Activated CD8-positive, alpha-beta memory T cell treated with anti-CD3 and anti-CD28 coated beads, Interleukin-2, amount 50 U/mL, for 1 hour (primary cell): ENCODE results near the gene NFATC2IP.
A peak's percentile ranks its signal among the peaks of the same experiment; 100 is the strongest.
"Not testable (repeated sequence)": the region's sequence is repeated elsewhere in the genome, so short reads cannot be mapped to it uniquely, and the experiment has no call there.

Experiments
- DNase-seq: peaks from one replicate; pipeline ENCODE4 v3.0.0-alpha.2; 2020; ENCODE audit errors: extremely low read depth

The NFATC2IP gene

GRCh38 chr16:28998837-28999236 is 48.1 kb downstream of the NFATC2IP start:
- DNase-seq = no peak

GRCh38 chr16:28999577-28999976 is 48.8 kb downstream of the NFATC2IP start:
- DNase-seq = no peak

DNA sequence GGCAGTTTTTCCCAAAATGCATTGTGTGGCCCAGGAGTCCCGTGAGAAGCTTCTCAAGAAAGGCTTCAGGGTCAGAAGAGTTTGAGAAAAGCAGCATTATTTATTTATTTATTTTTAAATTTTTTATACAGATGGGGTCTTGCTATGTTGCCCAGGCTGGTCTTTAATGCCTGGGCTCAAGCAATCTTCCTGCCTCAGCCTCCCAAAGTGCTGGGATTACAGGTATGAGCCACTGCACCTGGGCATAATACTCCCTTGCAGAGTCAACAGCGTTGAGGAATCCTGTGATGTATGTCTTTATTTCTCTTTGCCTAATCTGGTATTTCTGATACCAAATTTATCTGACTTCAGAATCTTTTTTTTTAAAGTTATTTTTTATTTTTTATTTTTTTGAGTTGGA is 49.3 kb downstream of the NFATC2IP start:
- DNase-seq = no peak

DNA sequence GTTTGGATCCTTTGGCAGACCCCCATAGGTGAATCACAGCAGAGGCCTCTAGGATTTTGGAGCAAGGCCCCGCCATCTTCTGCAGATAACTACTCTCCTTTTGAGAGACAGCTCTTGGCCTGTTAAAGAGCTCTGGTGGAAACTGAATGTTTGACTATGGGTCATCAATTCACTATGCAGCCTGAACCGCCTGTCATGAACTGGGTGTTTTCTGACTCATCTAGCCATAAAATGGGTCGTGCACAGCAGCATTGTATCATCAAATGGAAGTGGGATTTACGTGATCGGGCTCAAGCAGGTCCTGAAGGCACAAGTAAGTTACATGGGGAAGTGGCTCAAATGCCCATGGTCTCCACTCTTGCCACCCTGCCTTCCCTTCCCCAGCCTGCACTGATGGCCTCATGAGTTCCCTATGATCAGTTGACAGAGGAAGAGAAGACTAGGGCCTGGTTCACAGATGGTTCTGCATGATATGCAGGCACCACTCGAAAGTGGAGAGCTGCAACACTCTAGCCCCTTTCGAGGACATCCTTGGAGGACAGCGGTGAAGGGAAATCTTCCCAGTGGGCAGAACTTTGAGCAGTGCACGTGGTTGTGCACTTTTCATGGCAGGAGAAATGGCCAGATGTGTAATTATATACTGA is 53.9 kb downstream of the NFATC2IP start:
- DNase-seq = not testable (repeated sequence)

DNA sequence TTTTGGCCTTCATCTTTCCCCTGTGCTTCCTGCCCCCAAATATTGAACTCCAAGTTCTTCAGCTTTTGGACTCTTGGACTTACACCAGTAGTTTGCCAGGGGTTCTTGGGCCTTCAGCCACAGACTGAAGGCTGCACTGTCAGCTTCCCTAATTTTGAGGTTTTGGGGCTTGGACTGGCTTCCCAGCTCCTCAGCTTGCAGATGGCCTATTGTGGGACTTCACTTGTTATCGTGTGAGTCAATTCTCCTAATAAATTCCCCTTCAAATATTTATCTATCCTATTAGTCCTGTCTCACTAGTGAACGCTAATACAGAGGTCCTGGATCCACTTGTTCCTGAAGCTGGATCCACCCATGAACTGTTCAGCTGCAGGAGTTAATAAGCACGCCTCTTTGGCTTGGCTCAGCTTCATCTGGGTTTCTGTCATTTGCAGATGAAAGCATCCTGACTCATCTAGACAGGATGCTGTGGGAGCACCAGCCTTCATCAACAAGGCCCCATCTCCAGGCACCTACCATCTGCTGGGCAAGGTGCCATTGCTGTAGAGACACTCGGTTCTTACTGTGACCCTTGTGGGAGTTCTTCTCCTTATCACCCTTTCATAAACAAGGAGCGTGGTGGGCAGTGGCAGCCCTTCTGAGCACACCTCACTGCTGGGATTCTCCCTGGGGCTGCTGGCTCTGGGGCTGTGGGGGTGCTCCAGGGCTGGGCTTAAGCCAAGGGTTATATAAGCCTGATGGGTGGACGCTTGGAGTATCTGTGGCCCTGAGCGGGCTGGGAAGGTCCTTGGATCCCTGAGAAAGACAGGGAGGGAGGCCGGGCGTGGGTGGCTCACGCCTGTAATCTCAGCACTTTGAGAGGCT is 57.2 kb downstream of the NFATC2IP start:
- DNase-seq = peak; percentile 50

DNA sequence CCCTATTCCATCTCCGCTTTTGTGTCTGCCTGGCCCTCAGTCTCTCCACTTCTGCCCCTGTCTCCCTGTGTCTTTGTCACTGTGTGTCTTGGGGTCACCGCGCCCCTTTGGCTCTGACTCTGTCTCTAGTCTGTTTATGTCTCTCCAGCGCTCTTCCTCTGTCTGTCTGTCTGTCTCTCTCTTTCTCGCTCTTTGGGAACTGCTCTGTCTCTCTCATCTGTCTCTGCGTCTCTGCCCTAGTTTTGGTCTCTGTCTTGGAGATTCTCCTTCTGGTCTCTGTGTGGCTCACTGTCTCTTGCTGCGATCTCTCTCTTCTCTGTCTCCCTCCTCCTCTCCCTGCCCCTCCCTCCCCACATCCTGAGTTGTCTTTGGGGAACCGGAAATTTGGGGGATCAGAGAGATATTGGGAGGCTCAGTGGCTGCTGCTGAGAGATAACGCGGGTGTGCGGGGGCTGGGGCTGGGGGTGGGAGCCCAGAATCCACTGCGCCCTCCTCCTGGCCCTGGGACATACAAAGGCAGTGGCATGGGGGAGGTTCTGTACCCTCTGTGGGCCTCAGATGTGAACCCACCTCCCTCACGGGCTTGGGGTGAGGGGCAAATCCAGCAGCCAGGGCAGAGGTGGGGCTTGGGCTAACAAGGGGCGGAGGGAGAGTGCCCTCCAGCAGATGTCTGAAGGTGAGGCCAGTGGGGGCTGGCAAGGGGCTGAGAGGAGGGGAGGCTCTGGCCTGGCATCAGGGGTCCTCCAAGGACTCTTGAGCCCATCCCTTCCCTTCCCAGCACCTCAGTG is 58.5 kb downstream of the NFATC2IP start:
- no peak for DNase-seq

- DNase-seq = no peak
These were observed 59.1 kb downstream of the NFATC2IP start for GRCh38 chr16:29009838-29010166.

DNA sequence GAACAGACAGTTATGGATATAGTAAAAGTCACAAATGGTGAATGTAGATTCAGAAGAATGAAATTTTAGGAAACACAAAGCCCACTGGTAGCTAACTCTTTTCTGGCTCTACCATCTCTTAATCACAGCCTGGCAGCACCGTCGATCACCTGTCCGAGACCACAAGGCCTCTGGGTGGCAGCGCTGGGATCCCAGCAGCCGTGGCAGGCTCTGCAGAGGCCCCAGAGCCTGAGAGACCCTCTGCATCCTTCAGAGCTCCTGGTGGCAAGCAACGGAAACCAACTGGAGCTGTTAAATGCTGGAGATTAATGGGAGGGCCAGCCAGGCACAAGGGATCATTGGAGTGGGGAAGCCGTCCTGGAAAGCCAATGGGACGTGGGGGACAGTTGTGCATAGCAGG is 60.4 kb downstream of the NFATC2IP start:
- DNase-seq = no peak

GRCh38 chr16:29011851-29012250 is 61.1 kb downstream of the NFATC2IP start:
- DNase-seq = no peak

GRCh38 chr16:29012913-29013553 is 62.3 kb downstream of the NFATC2IP start:
- DNase-seq = no peak

DNA sequence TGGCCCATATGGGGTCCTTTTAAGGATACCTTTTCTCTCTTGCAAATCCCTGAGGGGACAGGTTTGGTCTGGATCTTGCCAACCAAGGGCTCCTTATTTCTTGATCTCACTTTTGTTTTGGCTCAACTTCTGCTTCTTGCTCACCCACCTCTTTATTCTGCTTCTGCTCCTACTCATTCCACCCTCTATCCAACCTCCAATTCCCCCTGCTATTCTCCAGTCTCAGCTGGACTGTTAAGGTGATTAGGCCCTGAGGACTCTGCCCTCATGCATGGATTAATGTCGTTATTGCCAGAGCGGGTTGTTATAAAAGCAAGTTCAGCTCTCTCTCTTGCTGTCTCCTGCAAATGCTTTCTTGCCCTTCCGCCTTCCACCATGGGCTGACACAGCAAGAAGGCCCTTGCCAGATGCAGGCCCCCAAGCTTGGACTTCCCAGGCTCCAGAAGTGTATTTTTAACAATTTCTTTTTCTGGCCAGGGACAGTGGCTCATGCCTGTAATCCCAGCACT is 63.9 kb downstream of the NFATC2IP start:
- DNase-seq = no peak
